HEK293 (cell line): Measurements from ENCODE around the gene SHE.

Source experiments
- CTCF ChIA-PET: fragments of 350-600 bp; formaldehyde crosslinking; extraction: SDS; loops from one replicate; lab custom pipeline; 2021; ENCODE audit warnings: antibody characterized with exemption; lab: Yijun Ruan, JAX
- POLR2A ChIA-PET: fragments of 300-600 bp; formaldehyde crosslinking; extraction: SDS; loops from one replicate; lab custom pipeline; 2020; ENCODE audit warnings: antibody characterized with exemption, inconsistent platforms; lab: Yijun Ruan, JAX
- H3K27ac ChIP-seq: fragments of 200-500 bp; sonication (Bioruptor generic); 2 replicates; pipeline ENCODE4 v1.5.1; 2014; ENCODE audit warnings: low read depth, low read length, control low read depth, inconsistent platforms; ENCODE audit errors: extremely low read depth
- H3K36me3 ChIP-seq, 2 experiments: fragments of 200-500 bp in 1 of 2; sonication (Bioruptor generic) in 1 of 2; 1 replicate in 1 of 2; 2 replicates in 1 of 2; pipeline ENCODE4 v1.5.1; 2014 to 2017; ENCODE audit warnings: inconsistent platforms in 2 of 2, low read length in 2 of 2; ENCODE audit not compliant: control insufficient read depth in 2 of 2, insufficient read depth in 1 of 2
- H3K4me1 ChIP-seq: fragments of 200-500 bp; sonication (Bioruptor generic); 2 replicates; pipeline ENCODE4 v1.5.1; 2014; ENCODE audit warnings: mild to moderate bottlenecking, low read length, inconsistent platforms; ENCODE audit not compliant: control insufficient read depth, insufficient read depth
- H3K4me3 ChIP-seq: 2 replicates; pipeline ENCODE4 v1.5.1; 2011; ENCODE audit warnings: low read depth, mild to moderate bottlenecking, control low read depth, low read length, moderate library complexity
- H3K9me3 ChIP-seq: fragments of 200-500 bp; sonication (Bioruptor generic); 2 replicates; pipeline ENCODE4 v1.5.1; 2014; ENCODE audit warnings: low read depth, low read length, inconsistent platforms; ENCODE audit not compliant: control insufficient read depth, insufficient read depth
- KLF8 ChIP-seq: fragments of 450-650 bp; formaldehyde crosslinking; IDR thresholded peaks from 2 replicates; pipeline ENCODE4 v1.5.1; 2016; ENCODE audit warnings: missing biosample characterization, missing genetic modification characterization
- ZBTB21 ChIP-seq: fragments of 450-650 bp; formaldehyde crosslinking; IDR thresholded peaks from 2 replicates; pipeline ENCODE4 v1.5.1; 2017; ENCODE audit warnings: missing biosample characterization, missing genetic modification characterization
- ZBTB48 ChIP-seq: fragments of 450-650 bp; formaldehyde crosslinking; IDR thresholded peaks from 2 replicates; pipeline ENCODE4 v1.5.1; 2016; ENCODE audit warnings: missing biosample characterization, missing genetic modification characterization
- ZNF184 ChIP-seq: fragments of 450-650 bp; IDR thresholded peaks from 2 replicates; pipeline ENCODE4 v1.5.1; 2018; ENCODE audit warnings: missing biosample characterization, mild to moderate bottlenecking, missing genetic modification characterization
- ZNF211 ChIP-seq: fragments of 450-650 bp; formaldehyde crosslinking; IDR thresholded peaks from 2 replicates; pipeline ENCODE4 v1.5.1; 2016; ENCODE audit warnings: low read depth, missing biosample characterization, missing genetic modification characterization
- ZNF707 ChIP-seq: fragments of 450-650 bp; formaldehyde crosslinking; IDR thresholded peaks from 2 replicates; pipeline ENCODE4 v1.5.1; 2016; ENCODE audit warnings: missing biosample characterization, missing genetic modification characterization
- ZNF768 ChIP-seq: fragments of 450-650 bp; formaldehyde crosslinking; IDR thresholded peaks from 2 replicates; pipeline ENCODE4 v1.5.1; 2018; ENCODE audit warnings: missing biosample characterization, mild to moderate bottlenecking, missing genetic modification characterization
- ZNF777 ChIP-seq: fragments of 450-650 bp; formaldehyde crosslinking; IDR thresholded peaks from 2 replicates; pipeline ENCODE4 v1.5.1; 2017; ENCODE audit warnings: missing biosample characterization, missing genetic modification characterization, borderline replicate concordance
- TF ChIP-seq, protein P1 (sequence below): fragments of 450-650 bp; formaldehyde crosslinking; IDR thresholded peaks from 2 replicates; pipeline ENCODE4 v1.5.1; 2017; ENCODE audit warnings: missing biosample characterization, missing genetic modification characterization
- TF ChIP-seq, protein P2 (sequence below): fragments of 450-650 bp; formaldehyde crosslinking; IDR thresholded peaks from 2 replicates; pipeline ENCODE4 v1.5.1; 2016; ENCODE audit warnings: missing biosample characterization, missing genetic modification characterization
- TF ChIP-seq, protein P3 (sequence below): fragments of 450-650 bp; formaldehyde crosslinking; IDR thresholded peaks from 2 replicates; pipeline ENCODE4 v1.5.1; 2016; ENCODE audit warnings: missing biosample characterization, missing genetic modification characterization, low read depth
- TF ChIP-seq, protein P4 (sequence below): fragments of 450-650 bp; IDR thresholded peaks from 2 replicates; pipeline ENCODE4 v1.5.1; 2018; ENCODE audit warnings: missing biosample characterization, mild to moderate bottlenecking, missing genetic modification characterization

SHE gene

DNA sequence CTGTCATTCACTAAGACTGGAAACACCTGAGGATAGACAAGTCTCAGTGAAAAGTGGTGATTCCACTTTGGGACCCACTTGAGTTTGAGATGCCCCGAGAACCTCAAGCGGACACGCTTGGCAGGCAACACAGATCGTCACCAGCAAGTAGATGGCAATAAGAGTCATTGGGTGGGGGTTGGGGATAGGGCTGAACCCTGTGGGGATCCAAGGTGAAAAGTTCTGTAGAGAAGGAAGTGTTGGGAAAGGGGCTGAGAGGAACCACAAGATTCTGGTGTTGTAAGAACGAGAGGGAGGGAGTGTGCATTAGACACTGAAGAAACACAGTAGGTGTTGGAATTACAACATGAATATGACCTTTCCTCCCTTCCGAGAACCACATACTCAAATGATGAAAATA lies 45.6 kb downstream of the SHE start (continued):
- TF ChIP-seq, protein P1, sequence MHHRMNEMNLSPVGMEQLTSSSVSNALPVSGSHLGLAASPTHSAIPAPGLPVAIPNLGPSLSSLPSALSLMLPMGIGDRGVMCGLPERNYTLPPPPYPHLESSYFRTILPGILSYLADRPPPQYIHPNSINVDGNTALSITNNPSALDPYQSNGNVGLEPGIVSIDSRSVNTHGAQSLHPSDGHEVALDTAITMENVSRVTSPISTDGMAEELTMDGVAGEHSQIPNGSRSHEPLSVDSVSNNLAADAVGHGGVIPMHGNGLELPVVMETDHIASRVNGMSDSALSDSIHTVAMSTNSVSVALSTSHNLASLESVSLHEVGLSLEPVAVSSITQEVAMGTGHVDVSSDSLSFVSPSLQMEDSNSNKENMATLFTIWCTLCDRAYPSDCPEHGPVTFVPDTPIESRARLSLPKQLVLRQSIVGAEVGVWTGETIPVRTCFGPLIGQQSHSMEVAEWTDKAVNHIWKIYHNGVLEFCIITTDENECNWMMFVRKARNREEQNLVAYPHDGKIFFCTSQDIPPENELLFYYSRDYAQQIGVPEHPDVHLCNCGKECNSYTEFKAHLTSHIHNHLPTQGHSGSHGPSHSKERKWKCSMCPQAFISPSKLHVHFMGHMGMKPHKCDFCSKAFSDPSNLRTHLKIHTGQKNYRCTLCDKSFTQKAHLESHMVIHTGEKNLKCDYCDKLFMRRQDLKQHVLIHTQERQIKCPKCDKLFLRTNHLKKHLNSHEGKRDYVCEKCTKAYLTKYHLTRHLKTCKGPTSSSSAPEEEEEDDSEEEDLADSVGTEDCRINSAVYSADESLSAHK (tag by site-specific recombination): no peak
- TF ChIP-seq ZNF777 (tag by site-specific recombination) (no peak), ZNF768 (tag by site-specific recombination) (no peak), KLF8 (tag by site-specific recombination) (no peak), ZBTB21 (no peak), ZNF211 (tag by site-specific recombination) (no peak), ZNF184 (no peak), ZNF707 (tag by site-specific recombination) (no peak)
- TF ChIP-seq, protein P2, sequence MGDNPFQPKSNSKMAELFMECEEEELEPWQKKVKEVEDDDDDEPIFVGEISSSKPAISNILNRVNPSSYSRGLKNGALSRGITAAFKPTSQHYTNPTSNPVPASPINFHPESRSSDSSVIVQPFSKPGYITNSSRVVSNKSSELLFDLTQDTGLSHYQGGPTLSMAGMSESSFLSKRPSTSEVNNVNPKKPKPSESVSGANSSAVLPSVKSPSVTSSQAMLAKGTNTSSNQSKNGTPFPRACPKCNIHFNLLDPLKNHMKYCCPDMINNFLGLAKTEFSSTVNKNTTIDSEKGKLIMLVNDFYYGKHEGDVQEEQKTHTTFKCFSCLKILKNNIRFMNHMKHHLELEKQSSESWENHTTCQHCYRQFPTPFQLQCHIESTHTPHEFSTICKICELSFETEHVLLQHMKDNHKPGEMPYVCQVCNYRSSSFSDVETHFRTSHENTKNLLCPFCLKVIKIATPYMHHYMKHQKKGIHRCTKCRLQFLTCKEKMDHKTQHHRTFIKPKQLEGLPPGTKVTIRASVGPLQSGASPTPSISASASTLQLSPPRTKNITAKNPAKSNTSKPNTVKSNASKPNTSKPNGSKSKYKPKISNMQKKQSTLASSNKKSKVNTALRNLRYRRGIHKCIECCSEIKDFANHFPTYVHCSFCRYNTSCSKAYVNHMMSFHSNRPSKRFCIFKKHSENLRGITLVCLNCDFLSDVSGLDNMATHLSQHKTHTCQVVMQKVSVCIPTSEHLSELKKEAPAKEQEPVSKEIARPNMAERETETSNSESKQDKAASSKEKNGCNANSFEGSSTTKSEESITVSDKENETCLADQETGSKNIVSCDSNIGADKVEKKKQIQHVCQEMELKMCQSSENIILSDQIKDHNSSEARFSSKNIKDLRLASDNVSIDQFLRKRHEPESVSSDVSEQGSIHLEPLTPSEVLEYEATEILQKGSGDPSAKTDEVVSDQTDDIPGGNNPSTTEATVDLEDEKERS (tag by site-specific recombination): no peak
- TF ChIP-seq, protein P3, sequence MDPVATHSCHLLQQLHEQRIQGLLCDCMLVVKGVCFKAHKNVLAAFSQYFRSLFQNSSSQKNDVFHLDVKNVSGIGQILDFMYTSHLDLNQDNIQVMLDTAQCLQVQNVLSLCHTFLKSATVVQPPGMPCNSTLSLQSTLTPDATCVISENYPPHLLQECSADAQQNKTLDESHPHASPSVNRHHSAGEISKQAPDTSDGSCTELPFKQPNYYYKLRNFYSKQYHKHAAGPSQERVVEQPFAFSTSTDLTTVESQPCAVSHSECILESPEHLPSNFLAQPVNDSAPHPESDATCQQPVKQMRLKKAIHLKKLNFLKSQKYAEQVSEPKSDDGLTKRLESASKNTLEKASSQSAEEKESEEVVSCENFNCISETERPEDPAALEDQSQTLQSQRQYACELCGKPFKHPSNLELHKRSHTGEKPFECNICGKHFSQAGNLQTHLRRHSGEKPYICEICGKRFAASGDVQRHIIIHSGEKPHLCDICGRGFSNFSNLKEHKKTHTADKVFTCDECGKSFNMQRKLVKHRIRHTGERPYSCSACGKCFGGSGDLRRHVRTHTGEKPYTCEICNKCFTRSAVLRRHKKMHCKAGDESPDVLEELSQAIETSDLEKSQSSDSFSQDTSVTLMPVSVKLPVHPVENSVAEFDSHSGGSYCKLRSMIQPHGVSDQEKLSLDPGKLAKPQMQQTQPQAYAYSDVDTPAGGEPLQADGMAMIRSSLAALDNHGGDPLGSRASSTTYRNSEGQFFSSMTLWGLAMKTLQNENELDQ (tag by site-specific recombination): no peak

DNA sequence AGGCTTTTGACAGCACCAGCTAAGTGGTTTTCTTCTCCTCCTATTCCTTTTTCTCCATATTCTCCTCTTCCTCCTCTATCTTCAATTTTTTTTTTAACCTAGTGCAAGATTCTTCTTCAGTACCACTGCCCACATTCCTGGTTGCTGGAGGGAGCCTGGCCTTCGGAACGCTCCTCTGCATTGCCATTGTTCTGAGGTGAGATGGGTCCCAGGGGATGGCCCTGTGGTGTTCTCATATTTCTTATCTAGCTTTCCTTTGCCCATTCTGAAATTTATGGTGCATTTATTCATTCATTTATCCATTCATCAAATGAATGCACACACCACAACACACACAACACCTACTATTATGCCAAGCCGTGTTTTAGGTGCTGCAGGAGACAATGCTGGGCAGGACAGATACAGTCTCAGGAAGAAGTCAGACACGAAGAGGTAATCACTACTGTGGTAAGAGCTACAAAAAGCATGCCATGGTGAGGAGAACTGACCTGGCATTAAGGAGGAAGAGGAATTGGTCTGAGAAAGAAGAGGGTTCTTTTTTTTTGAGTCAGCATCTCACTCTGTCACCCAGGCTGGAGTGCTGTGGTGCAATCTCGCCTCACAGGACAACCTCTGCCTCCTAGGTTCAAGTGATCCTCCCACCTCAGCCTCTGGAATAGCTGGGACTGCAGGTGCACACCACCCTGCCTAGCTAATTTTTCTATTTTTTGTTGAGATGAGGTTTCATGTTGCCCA lies 47.7 kb downstream of the SHE start:
- POLR2A ChIA-PET: no interaction called here
- Histone ChIP-seq H3K4me3 (no peak overlapping the region), H3K36me3 (no peaks in the 10 kb centered on the region), H3K27ac (no peak overlapping the region), H3K9me3 (no peaks in the 10 kb centered on the region), H3K4me1 (no peaks in the 10 kb centered on the region; the same call in 1 of the 2 replicates)
- CTCF ChIA-PET: interaction anchor here (0.6 to 1.4 kb wide), 6 partner anchors 10 to 269 kb away, joined by 3 to 4 read pairs (median 3); no protein-coding TSS in a partner anchor
- TF ChIP-seq, protein P4, sequence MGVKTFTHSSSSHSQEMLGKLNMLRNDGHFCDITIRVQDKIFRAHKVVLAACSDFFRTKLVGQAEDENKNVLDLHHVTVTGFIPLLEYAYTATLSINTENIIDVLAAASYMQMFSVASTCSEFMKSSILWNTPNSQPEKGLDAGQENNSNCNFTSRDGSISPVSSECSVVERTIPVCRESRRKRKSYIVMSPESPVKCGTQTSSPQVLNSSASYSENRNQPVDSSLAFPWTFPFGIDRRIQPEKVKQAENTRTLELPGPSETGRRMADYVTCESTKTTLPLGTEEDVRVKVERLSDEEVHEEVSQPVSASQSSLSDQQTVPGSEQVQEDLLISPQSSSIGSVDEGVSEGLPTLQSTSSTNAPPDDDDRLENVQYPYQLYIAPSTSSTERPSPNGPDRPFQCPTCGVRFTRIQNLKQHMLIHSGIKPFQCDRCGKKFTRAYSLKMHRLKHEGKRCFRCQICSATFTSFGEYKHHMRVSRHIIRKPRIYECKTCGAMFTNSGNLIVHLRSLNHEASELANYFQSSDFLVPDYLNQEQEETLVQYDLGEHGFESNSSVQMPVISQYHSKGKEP (tag by site-specific recombination): peak; percentile 53; the same call in 1 of the 2 replicates
- TF ChIP-seq ZBTB48 (tag by site-specific recombination): no peak
